HEK293 (cell line): ENCODE data around the gene IGF2BP2.

Experiments used
- CTCF ChIA-PET: fragments of 350-600 bp; formaldehyde crosslinking; extraction: SDS; loops from one replicate; lab custom pipeline; 2021; ENCODE audit warnings: antibody characterized with exemption; lab: Yijun Ruan, JAX
- POLR2A ChIA-PET: fragments of 300-600 bp; formaldehyde crosslinking; extraction: SDS; loops from one replicate; lab custom pipeline; 2020; ENCODE audit warnings: antibody characterized with exemption, inconsistent platforms; lab: Yijun Ruan, JAX
- H3K27ac ChIP-seq: fragments of 200-500 bp; sonication (Bioruptor generic); 2 replicates; pipeline ENCODE4 v1.5.1; 2014; ENCODE audit warnings: low read depth, low read length, control low read depth, inconsistent platforms; ENCODE audit errors: extremely low read depth
- H3K36me3 ChIP-seq, 2 experiments: fragments of 200-500 bp in 1 of 2; sonication (Bioruptor generic) in 1 of 2; 1 replicate in 1 of 2; 2 replicates in 1 of 2; pipeline ENCODE4 v1.5.1; 2014 to 2017; ENCODE audit warnings: inconsistent platforms in 2 of 2, low read length in 2 of 2; ENCODE audit not compliant: control insufficient read depth in 2 of 2, insufficient read depth in 1 of 2
- H3K4me1 ChIP-seq: fragments of 200-500 bp; sonication (Bioruptor generic); 2 replicates; pipeline ENCODE4 v1.5.1; 2014; ENCODE audit warnings: mild to moderate bottlenecking, low read length, inconsistent platforms; ENCODE audit not compliant: control insufficient read depth, insufficient read depth
- H3K4me3 ChIP-seq: 2 replicates; pipeline ENCODE4 v1.5.1; 2011; ENCODE audit warnings: low read depth, mild to moderate bottlenecking, control low read depth, low read length, moderate library complexity
- H3K9me3 ChIP-seq: fragments of 200-500 bp; sonication (Bioruptor generic); 2 replicates; pipeline ENCODE4 v1.5.1; 2014; ENCODE audit warnings: low read depth, low read length, inconsistent platforms; ENCODE audit not compliant: control insufficient read depth, insufficient read depth
- GFI1B ChIP-seq: fragments of 450-650 bp; formaldehyde crosslinking; IDR thresholded peaks from 2 replicates; pipeline ENCODE4 v1.5.1; 2016; ENCODE audit warnings: missing biosample characterization, missing genetic modification characterization
- KLF8 ChIP-seq: fragments of 450-650 bp; formaldehyde crosslinking; IDR thresholded peaks from 2 replicates; pipeline ENCODE4 v1.5.1; 2016; ENCODE audit warnings: missing biosample characterization, missing genetic modification characterization
- OSR2 ChIP-seq: fragments of 450-650 bp; formaldehyde crosslinking; IDR thresholded peaks from 2 replicates; pipeline ENCODE4 v1.5.1; 2016; ENCODE audit warnings: missing biosample characterization, missing genetic modification characterization
- PRDM1 ChIP-seq: fragments of 450-650 bp; formaldehyde crosslinking; IDR thresholded peaks from 2 replicates; pipeline ENCODE4; 2016; ENCODE audit warnings: missing biosample characterization, missing genetic modification characterization
- SCRT1 ChIP-seq: fragments of 450-650 bp; formaldehyde crosslinking; IDR thresholded peaks from 2 replicates; pipeline ENCODE4 v1.5.1; 2016; ENCODE audit warnings: missing biosample characterization, missing genetic modification characterization, borderline replicate concordance
- SCRT2 ChIP-seq: fragments of 450-650 bp; formaldehyde crosslinking; IDR thresholded peaks from 2 replicates; pipeline ENCODE4 v1.5.1; 2016; ENCODE audit warnings: missing biosample characterization, missing genetic modification characterization
- ZBTB1 ChIP-seq: fragments of 450-650 bp; formaldehyde crosslinking; IDR thresholded peaks from 2 replicates; pipeline ENCODE4 v1.5.1; 2016; ENCODE audit warnings: missing biosample characterization, missing genetic modification characterization
- ZFP37 ChIP-seq: fragments of 450-650 bp; formaldehyde crosslinking; IDR thresholded peaks from 2 replicates; pipeline ENCODE4 v1.5.1; 2016; ENCODE audit warnings: missing biosample characterization, missing genetic modification characterization
- ZIC2 ChIP-seq: fragments of 450-650 bp; formaldehyde crosslinking; IDR thresholded peaks from 2 replicates; pipeline ENCODE4 v1.5.1; 2016; ENCODE audit warnings: missing biosample characterization, missing genetic modification characterization
- ZNF10 ChIP-seq: fragments of 450-650 bp; formaldehyde crosslinking; IDR thresholded peaks from 2 replicates; pipeline ENCODE4 v1.5.1; 2017; ENCODE audit warnings: missing biosample characterization, missing genetic modification characterization
- ZNF174 ChIP-seq: fragments of 450-650 bp; formaldehyde crosslinking; IDR thresholded peaks from 2 replicates; pipeline ENCODE4 v1.5.0; 2017; ENCODE audit warnings: missing biosample characterization, mild to moderate bottlenecking, missing genetic modification characterization
- ZNF23 ChIP-seq: fragments of 450-650 bp; formaldehyde crosslinking; IDR thresholded peaks from 2 replicates; pipeline ENCODE4 v1.5.1; 2016; ENCODE audit warnings: missing biosample characterization, missing genetic modification characterization, borderline replicate concordance
- ZNF24 ChIP-seq: fragments of 450-650 bp; formaldehyde crosslinking; IDR thresholded peaks from 2 replicates; pipeline ENCODE4 v1.5.1; 2016; ENCODE audit warnings: missing biosample characterization, missing genetic modification characterization
- ZNF274 ChIP-seq, 2 experiments: fragments of 200-500 bp in 1 of 2; fragments of 450-650 bp in 1 of 2; sonication (Bioruptor generic) in 1 of 2; formaldehyde crosslinking in 1 of 2; IDR thresholded peaks; 2 replicates each; pipeline versions ENCODE4 v1.5.1 to v1.6.1; 2014 to 2016; ENCODE audit warnings: borderline replicate concordance in 1 of 2, inconsistent platforms in 1 of 2, low read length in 1 of 2, missing biosample characterization in 1 of 2, missing genetic modification characterization in 1 of 2
- ZNF302 ChIP-seq: fragments of 450-650 bp; formaldehyde crosslinking; IDR thresholded peaks from 2 replicates; pipeline ENCODE4 v1.5.1; 2016; ENCODE audit warnings: missing biosample characterization, missing genetic modification characterization, low read depth
- ZNF311 ChIP-seq: fragments of 450-650 bp; formaldehyde crosslinking; IDR thresholded peaks from 2 replicates; pipeline ENCODE4 v1.5.1; 2017; ENCODE audit warnings: missing biosample characterization, missing genetic modification characterization, borderline replicate concordance
- ZNF366 ChIP-seq: fragments of 450-650 bp; formaldehyde crosslinking; conservative IDR thresholded peaks from 2 replicates; pipeline ENCODE4 v1.5.1; 2016; ENCODE audit warnings: missing biosample characterization, missing genetic modification characterization
- ZNF391 ChIP-seq: fragments of 450-650 bp; formaldehyde crosslinking; IDR thresholded peaks from 2 replicates; pipeline ENCODE4 v1.5.1; 2016; ENCODE audit warnings: low read depth, missing biosample characterization, missing genetic modification characterization, borderline replicate concordance
- ZNF521 ChIP-seq: fragments of 450-650 bp; formaldehyde crosslinking; IDR thresholded peaks from 2 replicates; pipeline ENCODE4 v1.5.1; 2017; ENCODE audit warnings: missing biosample characterization, mild to moderate bottlenecking, missing genetic modification characterization
- ZNF549 ChIP-seq: fragments of 450-650 bp; IDR thresholded peaks from 2 replicates; pipeline ENCODE4 v1.5.1; 2018; ENCODE audit warnings: missing biosample characterization, missing genetic modification characterization, mild to moderate bottlenecking, inconsistent platforms, moderate library complexity
- ZNF561 ChIP-seq: fragments of 450-650 bp; IDR thresholded peaks from 2 replicates; pipeline ENCODE4 v1.5.1; 2018; ENCODE audit warnings: missing biosample characterization, missing genetic modification characterization, borderline replicate concordance
- ZNF585B ChIP-seq: fragments of 450-650 bp; formaldehyde crosslinking; IDR thresholded peaks from 2 replicates; pipeline ENCODE4 v1.5.1; 2016; ENCODE audit warnings: missing biosample characterization, missing genetic modification characterization
- ZNF600 ChIP-seq: fragments of 450-650 bp; formaldehyde crosslinking; IDR thresholded peaks from 2 replicates; pipeline ENCODE4 v1.5.1; 2016; ENCODE audit warnings: missing biosample characterization, missing genetic modification characterization
- ZNF701 ChIP-seq: fragments of 450-650 bp; formaldehyde crosslinking; IDR thresholded peaks from 2 replicates; pipeline ENCODE4 v1.5.1; 2016; ENCODE audit warnings: missing biosample characterization, missing genetic modification characterization
- ZNF707 ChIP-seq: fragments of 450-650 bp; formaldehyde crosslinking; IDR thresholded peaks from 2 replicates; pipeline ENCODE4 v1.5.1; 2016; ENCODE audit warnings: missing biosample characterization, missing genetic modification characterization
- ZNF76 ChIP-seq: fragments of 450-650 bp; formaldehyde crosslinking; IDR thresholded peaks from 2 replicates; pipeline ENCODE4; 2016; ENCODE audit warnings: low read depth, missing biosample characterization, missing genetic modification characterization, borderline replicate concordance
- TF ChIP-seq, protein P1 (sequence below): fragments of 450-650 bp; formaldehyde crosslinking; IDR thresholded peaks from 2 replicates; pipeline ENCODE4 v1.5.1; 2016; ENCODE audit warnings: missing biosample characterization, missing genetic modification characterization
- TF ChIP-seq, protein P2 (sequence below): fragments of 450-650 bp; formaldehyde crosslinking; IDR thresholded peaks from 2 replicates; pipeline ENCODE4 v1.5.1; 2017; ENCODE audit warnings: missing biosample characterization, missing genetic modification characterization
- TF ChIP-seq, protein P3 (sequence below): fragments of 450-650 bp; formaldehyde crosslinking; IDR thresholded peaks from 2 replicates; pipeline ENCODE4 v1.5.1; 2016; ENCODE audit warnings: missing biosample characterization, missing genetic modification characterization, low read depth
- TF ChIP-seq, protein P4 (sequence below): fragments of 450-650 bp; formaldehyde crosslinking; IDR thresholded peaks from 2 replicates; pipeline ENCODE4 v1.5.1; 2016; ENCODE audit warnings: missing biosample characterization, missing genetic modification characterization

The IGF2BP2 gene

DNA sequence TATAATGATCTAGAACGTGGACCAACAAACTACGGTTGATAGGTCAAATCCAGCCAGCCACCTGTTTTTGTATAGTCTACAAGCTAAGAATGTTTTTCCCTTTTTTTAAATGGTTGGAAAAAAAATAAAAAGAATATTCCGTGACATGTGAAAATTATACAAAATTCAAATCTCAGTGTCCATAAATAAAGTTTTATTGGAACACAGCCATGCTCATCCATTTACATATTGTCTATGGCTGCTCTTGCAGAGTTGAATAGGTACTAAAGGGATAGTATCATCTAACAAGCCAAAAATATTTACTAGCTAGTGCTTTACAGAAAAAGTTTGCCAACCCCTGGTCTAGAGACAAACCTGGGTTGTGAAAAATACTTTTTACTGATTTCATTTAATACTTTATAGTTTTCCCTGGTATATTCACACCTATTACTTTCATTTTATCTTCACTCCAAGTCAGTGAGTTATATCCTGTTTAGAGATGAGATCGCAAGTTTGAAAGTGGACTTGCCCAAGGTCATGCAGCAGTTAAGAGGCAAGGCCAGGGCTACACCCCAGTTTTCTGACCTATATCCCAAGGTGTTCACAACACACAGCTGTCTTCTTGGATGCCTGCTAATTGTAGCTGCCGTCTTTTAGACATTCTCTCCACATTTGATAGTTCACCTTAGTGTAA lies 58.4 kb downstream of the IGF2BP2 start:
- ChIA-PET CTCF (interaction anchor here (1.0 to 1.5 kb wide), 4 partner anchors 12 to 106 kb away, joined by 3 to 6 read pairs (median 6); no protein-coding TSS in a partner anchor), POLR2A (interaction anchor here (2.1 kb wide), 1 partner anchor 171 kb away, joined by 6 read pairs; the partner anchor contains the start of gene TRA2B)
- TF ChIP-seq PRDM1 (tag by site-specific recombination) (0 out of 2 replicates have a peak, but pooled peaks have one; percentile 10), ZNF366 (tag by site-specific recombination) (no peak)
- no peak overlapping the region for H3K27ac ChIP-seq
- no peak overlapping the region for H3K4me3 ChIP-seq
- H3K36me3 ChIP-seq, result no peaks in the 10 kb centered on the region
- H3K9me3 ChIP-seq, result no peaks in the 10 kb centered on the region
- H3K4me1 ChIP-seq, result peaks cover 20% of the 10 kb centered on the region

DNA sequence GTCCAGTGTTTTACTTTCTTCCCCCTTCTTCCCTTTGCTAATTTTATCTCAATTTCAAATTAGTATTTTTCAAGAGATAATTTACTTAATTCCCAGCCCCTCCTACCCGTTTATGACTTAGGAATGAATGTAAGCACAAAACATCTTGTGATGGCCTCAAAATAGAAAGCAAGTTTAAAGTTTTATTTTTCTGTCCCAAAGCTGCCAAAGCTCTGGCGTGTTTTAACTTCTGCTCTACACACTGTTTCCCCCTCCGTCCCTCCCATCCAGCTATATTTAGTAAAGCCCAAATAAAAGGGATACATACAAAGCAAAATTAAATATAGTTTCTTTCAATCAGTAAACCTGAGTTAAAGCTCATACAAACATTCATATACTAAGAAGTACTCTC lies 59.9 kb downstream of the IGF2BP2 start:
- ChIA-PET CTCF (interaction anchor here (0.6 to 1.3 kb wide), 7 partner anchors 8 to 776 kb away, joined by 3 to 7 read pairs (median 3); no protein-coding TSS in a partner anchor), POLR2A (no interaction called here)

DNA sequence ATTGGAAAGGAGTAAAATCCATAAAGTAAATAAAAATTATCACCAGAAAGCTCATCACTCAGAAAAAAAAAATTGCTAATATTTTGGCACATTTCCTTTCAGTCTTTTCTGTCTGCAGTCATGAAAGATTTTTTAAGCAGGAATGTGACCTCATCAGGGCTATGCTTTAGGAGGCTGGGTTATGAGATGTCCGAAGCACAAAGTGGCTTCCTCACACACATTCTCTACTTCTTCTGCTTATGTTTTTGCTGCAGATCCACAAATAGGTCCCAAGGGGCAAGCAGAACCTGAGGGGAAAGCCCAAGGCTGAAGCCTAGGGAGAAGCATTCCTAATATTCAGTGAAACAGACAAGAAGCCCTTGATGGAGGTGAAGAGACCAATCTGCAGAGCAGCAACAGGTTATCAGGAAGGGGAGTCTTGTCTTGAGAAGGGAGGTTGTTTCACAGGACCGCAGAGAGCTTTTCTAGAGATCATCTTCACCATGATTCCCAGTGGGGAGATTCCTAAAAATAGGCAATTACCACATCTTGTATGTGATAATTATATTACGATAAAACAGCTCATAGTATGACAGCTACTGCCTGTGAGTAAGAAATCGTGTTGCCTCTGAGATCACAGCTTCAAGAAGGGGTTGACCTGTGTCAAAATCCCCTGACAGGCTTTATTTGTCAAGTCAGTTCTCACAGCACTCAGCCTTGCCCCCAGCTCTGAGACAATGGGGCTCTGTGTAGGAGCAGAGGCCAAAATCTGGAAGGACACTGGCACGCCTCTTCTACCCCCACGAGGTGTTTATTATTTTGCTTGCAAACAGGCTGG lies 60.5 kb downstream of the IGF2BP2 start:
- CTCF ChIA-PET, result interaction anchor here (0.6 to 1.8 kb wide), 8 partner anchors 9 to 776 kb away, joined by 3 to 7 read pairs (median 3); no protein-coding TSS in a partner anchor
- H3K36me3 ChIP-seq, result no peaks in the 10 kb centered on the region
- H3K4me3 ChIP-seq, result no peak overlapping the region
- POLR2A ChIA-PET, result no interaction called here
- H3K9me3 ChIP-seq, result no peaks in the 10 kb centered on the region
- no peak overlapping the region for H3K27ac ChIP-seq
- H3K4me1 ChIP-seq, result peaks cover 22% of the 10 kb centered on the region
- TF ChIP-seq ZNF561 (tag by site-specific recombination) (no peak), ZNF707 (tag by site-specific recombination) (no peak), ZNF302 (tag by site-specific recombination) (no peak), SCRT2 (tag by site-specific recombination) (peak; percentile 96), ZNF23 (tag by site-specific recombination) (no peak), ZNF76 (tag by site-specific recombination) (no peak), ZFP37 (tag by site-specific recombination) (no peak), GFI1B (tag by site-specific recombination) (no peak), ZNF549 (no peak), ZNF600 (no peak), SCRT1 (tag by site-specific recombination) (peak; percentile 74), ZNF10 (peak; percentile 85)
- TF ChIP-seq, protein P1, sequence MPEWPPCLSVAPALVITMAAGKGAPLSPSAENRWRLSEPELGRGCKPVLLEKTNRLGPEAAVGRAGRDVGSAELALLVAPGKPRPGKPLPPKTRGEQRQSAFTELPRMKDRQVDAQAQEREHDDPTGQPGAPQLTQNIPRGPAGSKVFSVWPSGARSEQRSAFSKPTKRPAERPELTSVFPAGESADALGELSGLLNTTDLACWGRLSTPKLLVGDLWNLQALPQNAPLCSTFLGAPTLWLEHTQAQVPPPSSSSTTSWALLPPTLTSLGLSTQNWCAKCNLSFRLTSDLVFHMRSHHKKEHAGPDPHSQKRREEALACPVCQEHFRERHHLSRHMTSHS, result no peak
- TF ChIP-seq, protein P2, sequence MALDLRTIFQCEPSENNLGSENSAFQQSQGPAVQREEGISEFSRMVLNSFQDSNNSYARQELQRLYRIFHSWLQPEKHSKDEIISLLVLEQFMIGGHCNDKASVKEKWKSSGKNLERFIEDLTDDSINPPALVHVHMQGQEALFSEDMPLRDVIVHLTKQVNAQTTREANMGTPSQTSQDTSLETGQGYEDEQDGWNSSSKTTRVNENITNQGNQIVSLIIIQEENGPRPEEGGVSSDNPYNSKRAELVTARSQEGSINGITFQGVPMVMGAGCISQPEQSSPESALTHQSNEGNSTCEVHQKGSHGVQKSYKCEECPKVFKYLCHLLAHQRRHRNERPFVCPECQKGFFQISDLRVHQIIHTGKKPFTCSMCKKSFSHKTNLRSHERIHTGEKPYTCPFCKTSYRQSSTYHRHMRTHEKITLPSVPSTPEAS, result no peak

More for the DNA sequence above, 59.9 kb downstream of the IGF2BP2 start:
- no peak for TF ChIP-seq ZNF701 (tag by site-specific recombination)
- TF ChIP-seq, protein P3, sequence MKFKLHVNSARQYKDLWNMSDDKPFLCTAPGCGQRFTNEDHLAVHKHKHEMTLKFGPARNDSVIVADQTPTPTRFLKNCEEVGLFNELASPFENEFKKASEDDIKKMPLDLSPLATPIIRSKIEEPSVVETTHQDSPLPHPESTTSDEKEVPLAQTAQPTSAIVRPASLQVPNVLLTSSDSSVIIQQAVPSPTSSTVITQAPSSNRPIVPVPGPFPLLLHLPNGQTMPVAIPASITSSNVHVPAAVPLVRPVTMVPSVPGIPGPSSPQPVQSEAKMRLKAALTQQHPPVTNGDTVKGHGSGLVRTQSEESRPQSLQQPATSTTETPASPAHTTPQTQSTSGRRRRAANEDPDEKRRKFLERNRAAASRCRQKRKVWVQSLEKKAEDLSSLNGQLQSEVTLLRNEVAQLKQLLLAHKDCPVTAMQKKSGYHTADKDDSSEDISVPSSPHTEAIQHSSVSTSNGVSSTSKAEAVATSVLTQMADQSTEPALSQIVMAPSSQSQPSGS, result no peak
- no peak for TF ChIP-seq OSR2
- TF ChIP-seq ZNF600, result no peak
- TF ChIP-seq ZNF549, result no peak
- TF ChIP-seq ZNF302 (tag by site-specific recombination), result no peak
- no peak for TF ChIP-seq ZNF561 (tag by site-specific recombination)
- TF ChIP-seq, protein P4, sequence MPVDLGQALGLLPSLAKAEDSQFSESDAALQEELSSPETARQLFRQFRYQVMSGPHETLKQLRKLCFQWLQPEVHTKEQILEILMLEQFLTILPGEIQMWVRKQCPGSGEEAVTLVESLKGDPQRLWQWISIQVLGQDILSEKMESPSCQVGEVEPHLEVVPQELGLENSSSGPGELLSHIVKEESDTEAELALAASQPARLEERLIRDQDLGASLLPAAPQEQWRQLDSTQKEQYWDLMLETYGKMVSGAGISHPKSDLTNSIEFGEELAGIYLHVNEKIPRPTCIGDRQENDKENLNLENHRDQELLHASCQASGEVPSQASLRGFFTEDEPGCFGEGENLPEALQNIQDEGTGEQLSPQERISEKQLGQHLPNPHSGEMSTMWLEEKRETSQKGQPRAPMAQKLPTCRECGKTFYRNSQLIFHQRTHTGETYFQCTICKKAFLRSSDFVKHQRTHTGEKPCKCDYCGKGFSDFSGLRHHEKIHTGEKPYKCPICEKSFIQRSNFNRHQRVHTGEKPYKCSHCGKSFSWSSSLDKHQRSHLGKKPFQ, result no peak
- TF ChIP-seq ZNF521 (tag by site-specific recombination), result no peak
- no peak for TF ChIP-seq ZNF311 (tag by site-specific recombination)
- TF ChIP-seq ZNF24 (tag by site-specific recombination), result no peak
- TF ChIP-seq ZNF274 (IDR thresholded peaks at IDR 0.05; ENCODE audit: low read length), result no peak
- no peak for TF ChIP-seq ZNF274 (tag by site-specific recombination; IDR thresholded peaks at IDR 0.05; ENCODE audit: borderline replicate concordance)
- TF ChIP-seq ZIC2 (tag by site-specific recombination), result no peak
- no peak for TF ChIP-seq ZBTB1
- no peak for TF ChIP-seq ZNF174
- TF ChIP-seq ZNF585B (tag by site-specific recombination), result no peak
- TF ChIP-seq ZNF391 (tag by site-specific recombination), result no peak
- no peak for TF ChIP-seq KLF8 (tag by site-specific recombination)
- peaks cover 20% of the 10 kb centered on the region for H3K4me1 ChIP-seq
- H3K4me3 ChIP-seq, result no peak overlapping the region
- no peaks in the 10 kb centered on the region for H3K36me3 ChIP-seq
- no peaks in the 10 kb centered on the region for H3K9me3 ChIP-seq
- no peak overlapping the region for H3K27ac ChIP-seq
